CD4-positive, alpha-beta T cell treated with Interleukin-17A for 4 hours (primary cell): ENCODE measurements around the gene TUT7.
"Not testable (repeated sequence)": the region's sequence is repeated elsewhere in the genome, so short reads cannot be mapped to it uniquely, and the experiment has no call there.

ENCODE experiments used
- DNase-seq: peaks from one replicate; pipeline ENCODE4 v3.0.0-alpha.2; 2020; ENCODE audit warnings: mixed read lengths

The TUT7 gene

GRCh38 chr9:86344818-86345217 lies 9.4 kb downstream of the TUT7 start:
- no peak for DNase-seq

DNA sequence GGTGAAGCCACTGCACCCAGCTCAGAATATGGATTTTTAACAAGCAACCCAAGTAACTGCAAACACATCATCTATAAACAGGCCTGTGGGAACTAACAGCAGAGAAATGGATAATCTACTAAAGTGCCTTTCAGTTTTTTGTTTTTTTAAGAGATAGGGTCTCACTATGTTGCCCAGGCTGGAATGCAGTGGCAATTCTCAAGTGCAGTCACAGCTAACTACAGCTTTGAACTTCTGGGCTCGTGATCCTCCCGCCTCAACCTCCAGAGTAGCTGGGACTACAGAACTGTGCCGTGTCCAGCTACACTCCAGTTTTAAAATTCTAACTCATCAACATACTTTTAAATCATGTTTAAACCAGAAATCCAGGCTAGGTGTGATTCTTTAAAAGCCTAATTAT lies 11.9 kb downstream of the TUT7 start:
- no peak for DNase-seq

DNA sequence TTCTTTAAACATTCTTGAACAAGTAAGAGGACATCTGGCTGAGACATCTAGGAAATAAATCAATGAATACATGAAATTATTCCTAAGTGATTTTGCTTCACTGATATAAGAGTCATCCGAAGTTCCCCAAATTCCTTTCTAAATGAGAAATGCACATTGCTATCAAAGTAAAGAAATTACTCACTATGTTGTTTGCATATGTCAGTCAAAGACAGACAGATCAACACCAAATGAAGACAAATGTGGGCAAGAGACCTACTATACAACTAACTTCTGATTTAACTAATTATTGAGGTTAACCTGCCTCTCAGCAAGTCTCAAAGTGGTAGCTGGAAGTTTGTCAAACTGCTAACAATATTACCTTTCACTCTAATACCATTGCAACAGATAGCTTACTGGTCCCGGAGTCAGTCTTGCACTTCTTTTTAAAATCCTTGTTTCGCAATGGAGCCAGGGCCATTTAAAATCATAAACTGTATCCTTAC lies 13.2 kb downstream of the TUT7 start:
- no peak for DNase-seq

GRCh38 chr9:86340356-86341006 lies 13.7 kb downstream of the TUT7 start:
- DNase-seq, result no peak

- no peak for DNase-seq
These were observed 16.6 kb downstream of the TUT7 start for GRCh38 chr9:86337469-86338108.

DNA sequence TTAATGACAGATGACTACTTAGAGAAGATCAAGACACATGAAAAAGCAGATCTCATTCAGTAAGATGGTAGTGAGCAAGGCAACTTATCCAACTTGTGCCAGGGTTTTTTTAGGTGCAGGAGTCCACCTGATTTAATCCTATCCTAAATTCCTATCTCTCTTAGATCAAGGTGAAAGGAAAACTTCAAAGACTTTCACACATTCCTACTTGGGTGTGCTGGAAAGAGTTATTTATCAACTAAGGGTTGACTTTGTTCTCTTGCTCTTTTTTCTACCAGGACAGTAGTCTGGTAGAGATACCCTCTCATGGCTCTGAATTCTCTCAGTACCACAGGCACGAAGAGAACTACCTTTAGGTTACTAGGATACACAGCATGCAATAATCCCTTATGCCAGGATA lies 18.2 kb downstream of the TUT7 start:
- DNase-seq, result no peak

GRCh38 chr9:86333651-86334050 lies 20.6 kb downstream of the TUT7 start:
- no peak for DNase-seq

- no peak for DNase-seq
These were observed 24.0 kb downstream of the TUT7 start for GRCh38 chr9:86330186-86330585.

- no peak for DNase-seq
These were observed 24.6 kb downstream of the TUT7 start for GRCh38 chr9:86329649-86330048.

- DNase-seq, result no peak
These were observed 26.1 kb downstream of the TUT7 start for GRCh38 chr9:86328156-86328555.

DNA sequence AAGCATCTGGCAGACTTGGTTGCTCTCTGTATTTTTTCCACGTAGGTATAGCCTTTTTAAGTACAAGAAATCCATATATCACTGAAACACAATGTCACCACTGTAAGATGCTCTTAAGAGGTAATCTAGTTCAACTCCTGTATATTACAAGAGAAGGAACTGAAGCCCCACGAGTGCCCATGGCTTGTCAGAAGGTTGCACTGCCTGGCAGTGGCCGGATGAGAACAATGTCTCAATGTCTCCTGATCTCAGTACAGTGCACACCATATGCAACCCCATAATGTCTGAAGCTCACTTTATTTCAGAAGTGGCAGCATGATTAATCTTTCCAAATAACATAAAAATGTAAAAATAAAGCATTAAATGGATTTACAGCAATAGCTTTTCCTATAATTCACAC lies 27.7 kb downstream of the TUT7 start:
- no peak for DNase-seq

DNA sequence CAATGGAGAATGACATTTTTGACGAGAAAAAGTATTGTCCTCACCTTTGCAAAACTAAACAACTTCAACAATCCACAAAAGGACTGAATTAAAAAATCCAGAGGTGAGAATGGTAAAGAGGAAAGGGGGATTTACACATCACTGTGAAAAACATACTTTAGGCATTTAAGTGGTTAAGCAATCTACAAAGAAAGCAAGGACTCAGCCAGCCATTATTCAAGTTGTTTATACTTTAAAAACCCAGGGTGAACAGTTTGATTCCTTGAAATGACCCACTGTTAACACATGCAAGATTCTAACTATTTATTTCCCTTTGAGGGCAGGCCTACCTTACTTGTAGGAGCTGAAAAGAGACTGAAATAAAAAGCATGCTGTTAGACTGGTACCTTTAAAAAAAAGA lies 29.3 kb downstream of the TUT7 start:
- DNase-seq, result no peak

DNA sequence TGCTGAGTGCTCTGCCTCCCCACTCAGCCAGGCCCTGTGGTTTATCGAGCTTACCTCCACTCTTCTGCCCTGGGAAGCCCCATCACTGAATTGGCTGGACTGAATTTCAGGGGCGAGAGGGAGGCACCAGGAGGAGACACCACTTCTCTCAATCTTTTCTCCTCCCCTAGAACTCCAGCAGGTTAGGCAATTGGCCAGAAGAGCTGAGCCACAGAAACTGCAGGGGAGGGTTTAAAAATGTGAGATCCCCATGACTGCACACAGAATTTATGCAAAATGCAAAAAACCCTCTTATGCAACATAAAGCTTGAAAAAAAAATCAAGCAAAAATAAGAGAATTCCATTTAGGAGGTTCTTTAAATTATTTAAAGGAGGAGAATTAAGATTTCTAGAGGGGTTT lies 29.9 kb downstream of the TUT7 start:
- no peak for DNase-seq

DNA sequence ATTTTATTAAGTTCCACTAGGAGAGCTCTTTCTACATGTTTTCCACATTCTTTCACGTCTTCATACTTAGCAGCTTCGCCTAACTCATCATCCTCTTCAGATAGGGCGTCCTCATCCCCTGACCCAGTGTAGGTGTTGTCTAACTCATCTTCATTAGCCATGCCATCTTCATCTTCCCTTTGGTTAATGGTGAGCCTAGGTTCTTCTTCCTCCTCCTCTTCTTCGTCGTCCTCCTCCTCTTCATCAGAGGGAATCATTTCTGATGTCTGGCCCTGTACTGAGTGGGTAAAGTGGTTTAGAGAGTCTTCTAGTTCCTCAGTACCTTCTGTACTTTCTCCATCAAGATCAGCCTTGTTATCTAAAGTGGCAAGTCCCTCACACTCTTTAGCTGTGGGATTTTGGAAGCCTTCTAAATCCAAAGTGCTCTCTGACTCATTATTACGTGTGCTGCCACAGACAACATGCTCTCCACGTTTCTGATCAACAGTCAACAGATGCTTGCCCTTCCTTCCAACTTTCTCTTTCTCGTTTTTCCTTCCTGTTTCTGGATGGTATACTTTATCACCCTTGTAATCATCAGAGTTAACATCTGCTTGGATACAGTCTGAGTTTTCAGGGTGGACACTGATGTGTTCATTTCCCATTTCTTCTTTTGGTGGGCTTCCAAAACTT lies 31.1 kb downstream of the TUT7 start:
- DNase-seq, result no peak

DNA sequence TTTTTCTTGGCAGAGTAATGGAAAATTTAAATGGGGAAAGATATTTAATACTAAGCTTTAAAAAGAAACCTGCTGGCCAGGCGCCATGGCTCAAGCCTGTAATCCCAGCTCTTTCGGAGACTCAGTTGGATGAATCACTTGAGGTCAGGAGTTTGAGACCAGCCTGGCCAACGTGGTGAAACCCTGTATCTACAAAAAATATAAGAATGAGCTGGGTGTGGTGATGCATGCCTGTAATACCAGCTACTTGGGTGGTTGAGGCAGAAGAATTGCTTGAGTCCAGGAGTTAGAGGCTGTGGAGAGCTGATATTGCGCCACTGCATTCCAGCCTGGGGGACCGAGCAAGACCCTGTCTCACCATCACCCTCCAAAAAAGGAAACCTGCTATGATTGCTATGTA lies 32.8 kb downstream of the TUT7 start:
- no peak for DNase-seq

GRCh38 chr9:86318187-86318586 lies 36.0 kb downstream of the TUT7 start:
- no peak for DNase-seq

DNA sequence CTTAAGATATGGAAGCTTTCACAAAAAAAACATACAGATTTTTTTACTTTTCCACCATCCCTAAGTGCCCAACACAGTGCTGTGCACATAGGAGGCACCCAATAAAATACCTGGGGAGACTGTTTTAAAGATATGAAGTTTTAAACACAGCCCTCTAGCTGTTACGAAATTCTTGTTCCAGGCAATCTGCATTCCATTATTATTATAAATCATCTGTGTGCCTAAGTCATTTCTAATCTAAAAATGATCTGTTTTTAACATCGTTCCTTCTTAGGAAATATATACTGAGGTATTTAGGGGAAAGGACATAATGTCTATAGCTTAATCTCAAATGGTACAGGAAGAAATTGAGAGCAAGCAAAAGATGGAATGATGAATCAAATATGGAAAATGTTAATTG lies 39.1 kb downstream of the TUT7 start:
- DNase-seq, result no peak

GRCh38 chr9:86312959-86313358 lies 41.3 kb downstream of the TUT7 start:
- DNase-seq, result not testable (repeated sequence)

GRCh38 chr9:86308687-86309086 lies 45.5 kb downstream of the TUT7 start:
- no peak for DNase-seq

- no peak for DNase-seq
These were observed 49.9 kb downstream of the TUT7 start for GRCh38 chr9:86304236-86304730.

- DNase-seq, result peak; percentile 63
These were observed 50.8 kb downstream of the TUT7 start for GRCh38 chr9:86303316-86303975.

GRCh38 chr9:86301686-86302085 lies 52.5 kb downstream of the TUT7 start:
- no peak for DNase-seq

DNA sequence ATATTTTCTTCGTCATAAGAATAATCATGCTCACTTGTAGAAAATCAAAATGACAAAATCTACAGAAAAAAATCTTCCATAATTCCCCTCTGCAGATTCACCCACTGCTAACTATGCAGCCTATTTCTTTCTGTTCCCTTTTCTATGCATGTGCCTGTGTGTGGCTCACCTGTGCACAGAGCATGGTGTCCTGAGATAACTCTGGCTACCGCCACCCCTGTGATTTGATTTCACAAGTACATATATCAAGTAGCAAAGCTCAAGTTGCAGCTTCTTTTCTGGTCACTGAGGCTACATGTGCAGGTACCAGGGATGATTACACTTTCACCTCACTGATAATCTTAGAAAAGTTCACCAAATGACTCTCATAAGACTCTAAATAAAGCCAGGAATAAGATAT lies 53.5 kb downstream of the TUT7 start:
- no peak for DNase-seq

- DNase-seq, result no peak
These were observed 55.3 kb downstream of the TUT7 start for GRCh38 chr9:86298873-86299272.
